Peyer's patch (tissue), 4 donors: Measurements from ENCODE around the gene SLC9A3.

Experiments
- CTCF ChIP-seq, 6 experiments: fragments of 450-650 bp in 4 of 6; fragments of 200-600 bp in 2 of 6; sonication (generic) in 1 of 6; IDR thresholded peaks; one replicate each; pipeline ENCODE4 v1.5.1; 2017 to 2019; ENCODE audit warnings: antibody characterized with exemption in 6 of 6, mild to moderate bottlenecking in 3 of 6, moderate library complexity in 1 of 6
- POLR2A ChIP-seq, 2 donors: fragments of 450-650 bp; IDR thresholded peaks; one replicate each; pipeline ENCODE4 v1.5.1; 2017; ENCODE audit warnings: antibody characterized with exemption in 2 of 2, mild to moderate bottlenecking in 2 of 2, moderate library complexity in 2 of 2

- TF ChIP-seq CTCF (IDR thresholded peaks at IDR 0.05), result no peak
- TF ChIP-seq POLR2A (IDR thresholded peaks at IDR 0.05), result no peak
Measured at GRCh38 chr5:537621-538071, 13.4 kb upstream of the SLC9A3 start.
